Endothelial cell (in vitro differentiated cells): ENCODE results near the gene CEP192. TPM values are rescaled to one million over a fixed set of nuclear protein-coding genes. Genes with fewer than 3 reads are reported as not detected.
A peak's percentile ranks its signal among the peaks of the same experiment; 100 is the strongest.

Experiments
- DNase-seq: peaks from one replicate; pipeline ENCODE4 v3.0.0; 2021; ENCODE audit warnings: low spot score
- H3K27ac Mint-ChIP-seq: one replicate; pipeline ENCODE4 v1.8.0; 2021; ENCODE audit warnings: mixed read lengths, inconsistent platforms; ENCODE audit not compliant: unreplicated experiment
- H3K27me3 Mint-ChIP-seq: one replicate; pipeline ENCODE4 v1.8.0; 2021; ENCODE audit warnings: mild to moderate bottlenecking, moderate library complexity, mixed read lengths, inconsistent platforms; ENCODE audit not compliant: unreplicated experiment
- H3K36me3 Mint-ChIP-seq: one replicate; pipeline ENCODE4 v1.8.0; 2021; ENCODE audit warnings: mild to moderate bottlenecking, low read depth, mixed read lengths, inconsistent platforms; ENCODE audit not compliant: unreplicated experiment
- H3K4me1 Mint-ChIP-seq: one replicate; pipeline ENCODE4 v1.8.0; 2021; ENCODE audit warnings: mild to moderate bottlenecking, mixed read lengths, inconsistent platforms; ENCODE audit not compliant: unreplicated experiment
- H3K4me3 Mint-ChIP-seq: one replicate; pipeline ENCODE4 v1.8.0; 2021; ENCODE audit warnings: mild to moderate bottlenecking, mixed read lengths, inconsistent platforms; ENCODE audit not compliant: unreplicated experiment
- H3K9me3 Mint-ChIP-seq: one replicate; pipeline ENCODE4 v1.8.0; 2021; ENCODE audit warnings: mixed read lengths, inconsistent platforms; ENCODE audit not compliant: unreplicated experiment
- total RNA-seq: library from RNA; stranded (reverse); fragmentation: NEBNext Ultra II Directional; extraction: Animal tissue kit (Norgen Biotek cat#: 25700); gene quantifications from one replicate; pipeline ENCODE4 v1.2.1, GENCODE V29; 2021; ENCODE audit not compliant: unreplicated experiment
- TF ChIP-seq, protein P1 (sequence below): fragments of 200-600 bp; sonication (generic); IDR thresholded peaks from one replicate; pipeline ENCODE4 v1.5.0; 2021; ENCODE audit warnings: antibody characterized with exemption; ENCODE audit not compliant: unreplicated experiment

The CEP192 gene
- total RNA-seq, 1 donor from 2014 or later = 23.2 TPM

- no peaks in the 10 kb centered on the region for H3K9me3 Mint-ChIP-seq
- no peak for DNase-seq
- TF ChIP-seq, protein P1, sequence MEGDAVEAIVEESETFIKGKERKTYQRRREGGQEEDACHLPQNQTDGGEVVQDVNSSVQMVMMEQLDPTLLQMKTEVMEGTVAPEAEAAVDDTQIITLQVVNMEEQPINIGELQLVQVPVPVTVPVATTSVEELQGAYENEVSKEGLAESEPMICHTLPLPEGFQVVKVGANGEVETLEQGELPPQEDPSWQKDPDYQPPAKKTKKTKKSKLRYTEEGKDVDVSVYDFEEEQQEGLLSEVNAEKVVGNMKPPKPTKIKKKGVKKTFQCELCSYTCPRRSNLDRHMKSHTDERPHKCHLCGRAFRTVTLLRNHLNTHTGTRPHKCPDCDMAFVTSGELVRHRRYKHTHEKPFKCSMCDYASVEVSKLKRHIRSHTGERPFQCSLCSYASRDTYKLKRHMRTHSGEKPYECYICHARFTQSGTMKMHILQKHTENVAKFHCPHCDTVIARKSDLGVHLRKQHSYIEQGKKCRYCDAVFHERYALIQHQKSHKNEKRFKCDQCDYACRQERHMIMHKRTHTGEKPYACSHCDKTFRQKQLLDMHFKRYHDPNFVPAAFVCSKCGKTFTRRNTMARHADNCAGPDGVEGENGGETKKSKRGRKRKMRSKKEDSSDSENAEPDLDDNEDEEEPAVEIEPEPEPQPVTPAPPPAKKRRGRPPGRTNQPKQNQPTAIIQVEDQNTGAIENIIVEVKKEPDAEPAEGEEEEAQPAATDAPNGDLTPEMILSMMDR = no peak
- H3K27ac Mint-ChIP-seq = no peak overlapping the region
- peaks cover 2% of the 10 kb centered on the region for H3K4me1 Mint-ChIP-seq
- H3K27me3 Mint-ChIP-seq = peaks cover 18% of the 10 kb centered on the region
- H3K36me3 Mint-ChIP-seq = peaks cover 17% of the 10 kb centered on the region
- no peak overlapping the region for H3K4me3 Mint-ChIP-seq
Measured at GRCh38 chr18:13136056-13136903, 145.1 kb downstream of the CEP192 start.

DNA sequence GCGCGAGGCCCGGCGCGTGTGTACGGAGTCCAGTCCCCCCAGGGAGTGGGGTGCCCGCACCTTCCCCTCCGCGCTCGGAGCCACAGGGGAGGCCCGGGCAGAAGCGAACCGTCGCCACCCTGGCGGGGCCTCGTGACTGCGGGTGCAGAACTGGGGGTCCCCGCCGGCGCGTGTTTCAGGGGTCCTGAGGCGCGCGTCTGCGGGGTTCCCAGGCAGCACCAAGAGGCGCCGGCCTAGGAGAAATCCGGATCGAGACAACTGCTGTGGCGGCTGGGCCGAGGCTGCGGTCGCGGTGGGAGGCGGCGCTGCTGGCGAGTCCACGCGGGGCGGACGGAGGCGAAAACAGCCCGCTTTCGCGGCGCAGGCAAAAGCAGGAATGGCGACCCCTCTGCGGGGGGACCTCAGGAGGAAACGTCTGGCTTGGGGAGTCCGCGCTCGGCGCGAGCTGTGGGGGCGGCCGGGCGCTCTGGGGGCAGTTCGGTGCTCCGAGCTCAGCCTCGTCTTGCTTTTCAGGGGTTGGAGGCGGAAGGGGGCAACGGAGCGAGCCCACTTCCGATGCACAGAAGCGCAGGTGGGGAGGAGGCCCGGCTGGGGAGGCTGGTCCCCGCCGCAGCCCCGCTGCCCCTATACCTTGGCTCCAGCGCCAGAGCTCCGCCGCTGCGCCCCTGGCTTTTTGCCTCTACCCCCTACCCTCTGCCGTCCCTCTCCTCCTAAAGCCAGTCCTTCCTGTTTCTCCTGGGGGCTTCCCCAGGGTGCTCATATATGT, 145.9 kb downstream of the CEP192 start:
- Mint-ChIP-seq H3K27me3 (peaks cover 18% of the 10 kb centered on the region), H3K4me3 (peak overlapping the region; percentile 84), H3K4me1 (peaks cover 2% of the 10 kb centered on the region), H3K27ac (no peak overlapping the region), H3K36me3 (peaks cover 12% of the 10 kb centered on the region), H3K9me3 (no peaks in the 10 kb centered on the region)
- TF ChIP-seq, protein P1 = no peak
- DNase-seq = no peak

- DNase-seq = no peak
- Mint-ChIP-seq H3K4me1 (peaks cover 2% of the 10 kb centered on the region), H3K27me3 (peaks cover 18% of the 10 kb centered on the region), H3K36me3 (peaks cover 12% of the 10 kb centered on the region), H3K27ac (peak overlapping the region; percentile 57), H3K9me3 (no peaks in the 10 kb centered on the region), H3K4me3 (peak overlapping the region; percentile 84)
- TF ChIP-seq, protein P1 = no peak
Measured at GRCh38 chr18:13137670-13138419, 146.7 kb downstream of the CEP192 start.

DNA sequence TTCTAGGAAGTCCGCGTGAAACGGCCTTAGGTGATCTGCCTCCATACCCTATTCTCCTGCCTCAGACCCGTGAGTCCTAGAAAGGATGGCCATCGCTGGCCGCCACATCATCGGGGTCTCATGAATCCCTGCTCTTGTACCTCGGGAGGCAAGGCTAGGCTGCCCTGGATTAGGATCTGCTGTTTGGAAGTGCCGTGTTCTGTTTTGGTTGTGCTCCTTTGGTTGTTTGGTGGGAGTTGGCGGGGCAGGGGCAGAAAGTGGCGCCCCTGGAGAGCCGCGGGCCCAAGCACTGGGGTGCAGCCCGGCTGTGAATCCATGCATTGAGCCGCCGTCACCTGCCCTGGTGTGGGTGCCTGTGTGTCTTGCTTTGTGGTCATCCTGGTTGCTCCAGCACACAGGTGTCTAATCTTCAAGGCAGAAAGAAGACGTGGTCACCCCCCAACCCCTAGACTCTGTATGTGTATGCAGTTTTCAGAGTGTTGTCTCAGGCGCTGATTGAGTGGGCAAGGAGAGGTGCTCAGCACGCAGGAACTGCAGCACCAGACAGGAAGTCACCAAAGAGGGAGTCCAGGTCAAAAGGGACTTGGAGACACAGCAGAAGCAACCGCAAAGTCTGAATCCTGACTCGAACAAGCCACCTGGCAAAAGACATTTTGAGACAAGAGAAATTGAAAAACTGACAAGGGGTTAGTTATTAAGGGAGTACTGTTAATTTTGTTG, 147.4 kb downstream of the CEP192 start:
- Mint-ChIP-seq H3K4me1 (peaks cover 2% of the 10 kb centered on the region), H3K4me3 (no peak overlapping the region), H3K27ac (no peak overlapping the region), H3K9me3 (no peaks in the 10 kb centered on the region), H3K36me3 (peaks cover 14% of the 10 kb centered on the region), H3K27me3 (peaks cover 18% of the 10 kb centered on the region)
- TF ChIP-seq, protein P1 = no peak
- no peak for DNase-seq
